Posterior vena cava (tissue), 2 donors: ENCODE measurements around the gene SLC6A6. TPM values are rescaled to one million over a fixed set of nuclear protein-coding genes. Genes with fewer than 3 reads are reported as not detected.

Experiments used
- DNase-seq: peaks from one replicate; pipeline ENCODE4 v3.0.0-alpha.2; 2020; ENCODE audit warnings: low spot score
- intact Hi-C, 2 donors: fragments of 100-400 bp; cut with DNase I; formaldehyde crosslinking; loops; one replicate each; pipeline versions ENCODE4 v1.14.1 to v1.14.2; 2022 to 2023
- total RNA-seq, 2 donors: library from RNA; stranded (reverse); fragmentation: NEBNext Ultra II Directional; extraction: Animal tissue kit (Norgen Biotek cat#: 25700); gene quantifications; one replicate each; pipeline ENCODE4 v1.2.1, GENCODE V29; 2021
- donor health status: DM: yes; HTN: yes; CAD: no.
- donor health status: DM: yes; HTN: yes; CAD: no.

SLC6A6 gene
- total RNA-seq, 2 donors from 2014 or later = 13.3 to 23.6 TPM

DNA sequence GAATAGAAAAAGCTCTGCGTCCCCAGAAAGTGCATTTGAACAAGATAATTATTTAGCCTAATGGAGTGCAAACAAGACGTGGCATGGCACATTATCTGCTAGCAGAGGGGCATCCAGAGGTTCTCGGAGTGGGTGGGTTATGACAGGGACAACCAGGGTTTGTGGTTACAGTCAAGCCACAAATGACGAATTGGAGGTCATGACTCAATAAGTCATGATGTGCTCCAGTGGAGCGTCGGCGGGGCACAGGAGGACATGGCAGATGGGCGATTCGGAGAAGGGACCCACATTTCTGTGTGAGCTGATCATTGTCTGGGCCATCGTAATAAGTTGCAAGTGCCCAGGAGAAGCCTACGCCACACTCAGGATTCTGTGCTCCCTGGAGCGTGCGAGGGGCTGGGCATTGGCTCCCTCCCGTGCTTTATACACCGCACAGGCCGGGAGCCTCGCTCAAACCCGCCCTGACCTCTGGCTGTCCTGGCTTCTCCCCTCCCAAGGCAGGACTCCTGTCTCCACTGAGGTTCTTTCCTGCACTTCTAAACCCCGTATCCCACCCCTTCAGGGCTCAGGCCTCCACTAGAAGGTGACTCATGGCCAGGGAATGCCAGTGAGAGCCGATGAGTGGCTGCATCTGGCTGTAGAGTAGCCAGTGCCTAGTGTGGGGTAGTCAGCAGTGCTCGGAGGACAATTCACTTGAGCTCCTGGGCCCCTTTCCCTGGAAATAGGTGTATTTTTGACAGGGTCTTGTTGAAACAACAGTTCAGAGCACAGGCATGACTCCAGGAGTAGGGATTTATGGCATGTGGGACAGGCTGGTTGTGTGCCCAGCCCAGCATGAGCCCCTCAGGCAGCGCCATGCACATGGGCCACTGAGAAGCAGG is 70.3 kb downstream of the SLC6A6 start:
- intact Hi-C loops = no loop called here
- DNase-seq = no peak

DNA sequence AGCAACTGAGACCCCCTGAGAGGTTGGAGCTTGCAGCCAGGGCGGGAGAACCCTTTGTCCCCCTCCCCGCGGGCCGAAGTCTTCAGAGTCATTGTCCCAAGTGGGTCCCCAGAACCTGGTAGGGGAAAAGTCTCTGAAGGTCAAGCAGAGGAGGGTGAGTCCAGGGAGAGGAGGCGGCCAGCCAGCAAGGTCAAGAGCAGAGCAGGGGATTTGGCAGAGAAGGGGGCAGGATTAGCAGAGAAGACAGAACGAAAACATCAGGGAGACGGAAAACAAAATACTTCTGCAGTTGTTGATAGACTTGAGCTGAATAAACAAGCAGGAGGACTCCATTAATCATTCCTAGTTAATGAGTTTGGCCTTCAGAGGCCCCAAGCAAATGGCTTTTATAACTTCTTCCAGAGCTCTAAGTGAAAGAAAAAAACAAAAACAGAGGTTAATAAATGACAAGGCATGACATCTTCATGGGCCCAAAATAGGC is 71.0 kb downstream of the SLC6A6 start:
- DNase-seq = no peak
- intact Hi-C loops = no loop called here

GRCh38 chr3:14474363-14475081 is 72.1 kb downstream of the SLC6A6 start:
- DNase-seq = no peak

GRCh38 chr3:14475621-14476020 is 73.2 kb downstream of the SLC6A6 start:
- intact Hi-C loops = loop anchor here in 1 of 2 donors (5.0 kb wide), 1 partner anchor 1023 kb away; no protein-coding TSS in a partner anchor
- no peak for DNase-seq

More at GRCh38 chr3:14474363-14475081, 72.1 kb downstream of the SLC6A6 start:
- intact Hi-C loops = loop anchor here in 1 of 2 donors (5.0 kb wide), 1 partner anchor 1022 kb away; no protein-coding TSS in a partner anchor

DNA sequence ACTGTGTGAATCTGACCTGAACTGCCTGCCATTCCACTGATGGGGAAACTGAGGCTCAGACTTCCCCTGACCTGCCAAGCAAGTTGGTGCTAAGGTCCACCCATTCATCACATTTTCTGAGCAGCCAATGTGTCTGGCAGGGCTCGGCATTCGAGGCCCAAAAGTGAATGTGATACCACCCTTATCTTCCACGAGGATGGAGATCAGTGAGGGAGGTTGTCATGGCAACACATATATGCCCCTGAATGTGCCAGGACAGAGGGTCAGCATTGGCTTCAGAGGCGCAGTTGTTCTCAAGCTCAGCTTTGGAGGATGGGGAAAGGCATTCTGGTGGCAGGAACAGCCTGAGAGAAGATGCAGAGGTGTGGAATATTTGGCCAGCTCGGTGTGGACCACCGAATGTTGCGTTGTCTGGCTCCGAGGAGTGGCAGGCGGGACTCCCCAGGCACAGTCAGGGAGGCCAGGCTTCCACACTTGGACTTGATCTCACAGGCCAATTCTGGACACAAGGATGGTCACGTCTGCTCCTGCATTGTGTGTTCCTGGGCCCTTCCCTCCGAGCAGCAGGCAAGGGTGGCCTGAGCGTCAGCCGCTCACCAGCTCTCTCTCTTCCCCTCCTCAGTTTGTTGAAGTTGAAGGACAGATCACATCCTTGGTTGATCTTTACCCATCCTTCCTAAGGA is 74.3 kb downstream of the SLC6A6 start:
- intact Hi-C loops = loop anchor here in 1 of 2 donors (5.0 kb wide), 1 partner anchor 1024 kb away; no protein-coding TSS in a partner anchor
- peak; percentile 35 for DNase-seq

DNA sequence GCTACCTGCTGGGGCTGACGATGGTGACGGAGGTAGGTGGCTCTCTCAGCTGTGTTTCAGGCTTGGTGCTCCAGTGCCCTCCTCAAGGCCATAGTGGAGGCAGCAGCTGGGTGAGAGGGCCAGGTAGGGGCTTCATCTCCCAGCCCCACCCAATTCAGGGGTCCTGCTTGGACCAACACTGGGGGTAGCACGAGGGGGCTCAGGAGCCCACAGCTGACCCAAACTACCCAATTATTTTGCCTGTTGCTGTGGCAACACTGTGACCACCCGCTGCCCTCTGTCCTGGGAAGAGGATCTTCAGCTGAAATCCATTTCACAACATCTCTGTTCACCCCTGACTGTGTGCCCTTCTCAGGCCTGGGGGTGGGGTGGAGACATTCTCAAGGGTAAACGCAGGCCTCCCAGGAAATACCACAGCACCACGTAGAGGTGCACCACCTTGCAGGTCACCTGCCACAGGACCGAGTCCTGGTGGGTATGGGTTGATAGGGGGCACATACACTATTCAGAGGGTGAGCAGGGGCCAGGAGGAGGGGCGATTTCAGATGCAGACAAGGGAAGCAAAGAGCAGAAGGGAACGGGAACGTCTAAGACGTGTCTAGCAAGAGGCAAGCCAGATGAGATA is 75.0 kb downstream of the SLC6A6 start:
- peak; percentile 45 for DNase-seq
- intact Hi-C loops = loop anchor here in 1 of 2 donors (5.0 kb wide), 1 partner anchor 1025 kb away; no protein-coding TSS in a partner anchor

- DNase-seq = peak; percentile 67
- intact Hi-C loops = loop anchor here in 1 of 2 donors (5.0 kb wide), 1 partner anchor 1027 kb away; no protein-coding TSS in a partner anchor
These were observed 76.6 kb downstream of the SLC6A6 start for GRCh38 chr3:14478956-14479550.

- intact Hi-C loops = loop anchor here in 1 of 2 donors (5.0 kb wide), 1 partner anchor 1027 kb away; no protein-coding TSS in a partner anchor
- DNase-seq = peak; percentile 55
These were observed 77.2 kb downstream of the SLC6A6 start for GRCh38 chr3:14479591-14479990.

DNA sequence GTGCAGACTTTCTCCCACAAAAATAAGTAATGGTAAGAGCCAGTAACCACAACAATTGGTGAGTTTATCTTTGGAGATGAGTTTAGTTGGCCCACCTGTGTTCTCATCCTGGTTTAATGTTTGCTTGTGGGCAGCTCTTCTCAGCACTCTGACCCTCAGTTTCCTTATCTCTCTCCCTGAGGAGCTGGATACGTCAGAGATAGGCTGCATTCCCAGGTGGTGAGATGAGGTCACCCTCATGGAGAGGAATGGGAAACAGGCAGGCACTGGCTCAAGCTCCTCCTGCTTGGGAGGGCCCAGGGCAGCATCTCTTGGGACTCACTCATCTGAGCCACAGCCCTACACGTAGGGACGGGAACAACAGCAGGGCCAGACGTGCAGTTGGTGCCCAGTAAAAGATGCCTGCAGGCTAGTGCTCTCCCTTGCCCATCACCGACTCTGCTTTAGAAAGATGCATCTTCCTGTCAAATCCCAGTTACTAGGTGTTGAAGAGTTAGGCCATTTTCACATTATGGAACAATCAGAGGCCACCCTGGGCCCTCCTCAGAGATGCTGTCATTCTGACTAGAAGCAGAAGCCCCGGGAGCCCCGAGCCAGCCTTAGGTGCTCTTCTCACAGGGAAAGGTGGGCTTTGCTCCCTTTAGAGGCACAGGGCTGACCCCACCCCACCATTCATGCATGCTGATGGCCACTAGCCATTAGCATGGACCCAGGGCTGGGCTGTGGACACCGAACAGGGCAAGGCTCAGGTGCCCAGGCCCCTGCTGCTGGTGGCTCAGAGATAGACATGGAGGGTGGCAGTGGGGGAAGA is 78.0 kb downstream of the SLC6A6 start:
- intact Hi-C loops = no loop called here
- peak; percentile 74 for DNase-seq

- intact Hi-C loops = no loop called here
- peak; percentile 49 for DNase-seq
These were observed 78.7 kb downstream of the SLC6A6 start for GRCh38 chr3:14481018-14481645.

- intact Hi-C loops = no loop called here
- peak; percentile 61 for DNase-seq
These were observed 79.2 kb downstream of the SLC6A6 start for GRCh38 chr3:14481646-14482036.

- intact Hi-C loops = no loop called here
- DNase-seq = peak; percentile 67
These were observed 79.9 kb downstream of the SLC6A6 start for GRCh38 chr3:14482271-14482721.

DNA sequence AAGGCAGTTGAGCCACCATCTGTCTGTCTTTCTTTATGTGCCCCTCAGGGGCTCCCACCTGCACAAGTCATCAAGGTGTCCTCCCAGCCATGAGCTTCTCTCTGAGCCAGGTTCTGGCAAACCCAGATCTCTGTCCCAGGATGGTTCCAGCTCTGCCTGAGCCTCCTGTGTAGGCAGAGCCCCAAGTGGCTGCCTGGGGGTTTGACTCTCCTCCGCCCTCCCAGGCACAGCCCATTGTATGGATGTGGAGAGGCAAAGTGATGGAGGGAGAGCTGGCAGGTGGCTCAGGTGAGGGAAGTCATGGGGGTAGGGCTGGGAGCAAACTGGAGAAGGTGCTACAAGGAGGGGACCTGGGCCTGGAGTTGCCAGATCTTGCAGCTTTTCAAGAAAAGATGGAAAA is 80.9 kb downstream of the SLC6A6 start:
- intact Hi-C loops = no loop called here
- DNase-seq = peak; percentile 57

GRCh38 chr3:14484741-14485140 is 82.3 kb downstream of the SLC6A6 start:
- DNase-seq = peak; percentile 77
- intact Hi-C loops = no loop called here

- intact Hi-C loops = no loop called here
- DNase-seq = peak; percentile 38
These were observed 83.6 kb downstream of the SLC6A6 start for GRCh38 chr3:14485981-14486380.

GRCh38 chr3:14486460-14486859 is 84.1 kb downstream of the SLC6A6 start:
- intact Hi-C loops = no loop called here

DNA sequence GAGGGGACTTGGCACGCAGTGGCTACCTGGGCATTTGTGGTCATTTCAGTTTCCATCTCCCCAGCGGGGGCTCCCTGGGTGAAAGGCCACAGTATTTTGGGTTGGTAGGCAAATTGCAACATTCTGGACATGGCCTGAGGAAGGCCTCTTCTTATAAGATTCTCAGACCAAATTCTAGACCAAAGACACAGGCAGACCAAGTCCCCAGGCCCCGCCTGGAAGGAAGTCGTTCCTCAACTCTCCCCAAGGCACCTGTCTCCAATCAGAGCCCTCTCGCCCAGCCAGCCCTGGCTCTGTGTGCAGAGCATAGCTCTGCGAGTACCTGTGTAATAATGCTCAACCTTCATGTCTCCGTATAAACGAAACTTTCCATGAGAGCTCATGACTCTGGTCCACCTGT is 84.7 kb downstream of the SLC6A6 start:
- intact Hi-C loops = no loop called here
- peak; percentile 47 for DNase-seq

More at GRCh38 chr3:14486460-14486859, 84.1 kb downstream of the SLC6A6 start:
- DNase-seq = peak; percentile 34
